HTERT RPE-1 (cell line): ENCODE results near the gene PDE2A.

Experiments
- in situ Hi-C: fragments of 300-500 bp; cut with MboI; formaldehyde crosslinking; loops from 4 replicates; pipeline ENCODE4 v1.14.3; 2020; ENCODE audit warnings: low sequenced_read_pairs

PDE2A gene

GRCh38 chr11:72639502-72640375 lies 34.5 kb downstream of the PDE2A start:
- in situ Hi-C loops: no loop called here

GRCh38 chr11:72637926-72638325 lies 36.3 kb downstream of the PDE2A start:
- in situ Hi-C loops: no loop called here

- in situ Hi-C loops: no loop called here
Measured at GRCh38 chr11:72637198-72637597, 37.0 kb downstream of the PDE2A start.

DNA sequence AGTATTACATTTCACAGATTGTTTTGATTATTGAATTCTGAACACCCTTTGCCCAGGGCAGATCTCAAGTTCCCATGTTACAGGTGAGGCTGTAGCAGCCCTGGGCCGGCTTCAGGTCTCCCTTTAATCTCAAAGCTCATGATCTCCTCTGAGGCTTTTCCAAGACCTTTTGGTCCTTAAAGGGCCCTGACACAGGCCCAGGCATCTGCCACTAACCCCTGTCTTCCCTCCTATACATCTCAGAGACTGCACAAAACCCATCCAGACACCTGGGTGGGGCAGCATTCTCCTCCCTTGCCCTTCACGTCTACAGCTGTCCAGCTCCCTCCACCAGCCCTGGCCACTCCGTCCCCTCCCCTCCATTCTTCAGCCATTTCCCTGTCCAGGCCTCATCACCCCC lies 37.8 kb downstream of the PDE2A start:
- in situ Hi-C loops: no loop called here

DNA sequence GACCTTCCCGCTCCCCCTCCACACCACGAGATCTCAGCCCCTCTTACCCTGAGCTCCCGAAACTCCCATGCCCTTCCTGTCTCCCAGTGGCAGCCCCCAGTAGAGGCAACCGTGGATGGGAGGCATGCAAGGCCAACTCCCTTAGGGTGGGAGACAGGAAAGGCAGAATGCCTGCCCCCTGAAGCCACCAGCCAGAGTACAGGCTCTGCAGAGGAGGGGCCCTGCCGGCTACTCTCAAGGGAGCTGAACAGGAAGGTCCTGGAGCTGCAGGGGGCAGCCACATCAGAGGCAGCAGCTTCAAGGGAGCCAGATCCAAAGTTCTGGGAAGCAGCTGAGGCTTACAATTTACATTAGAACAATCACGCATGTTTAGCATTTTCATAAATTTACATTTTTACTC lies 38.3 kb downstream of the PDE2A start:
- in situ Hi-C loops: no loop called here

DNA sequence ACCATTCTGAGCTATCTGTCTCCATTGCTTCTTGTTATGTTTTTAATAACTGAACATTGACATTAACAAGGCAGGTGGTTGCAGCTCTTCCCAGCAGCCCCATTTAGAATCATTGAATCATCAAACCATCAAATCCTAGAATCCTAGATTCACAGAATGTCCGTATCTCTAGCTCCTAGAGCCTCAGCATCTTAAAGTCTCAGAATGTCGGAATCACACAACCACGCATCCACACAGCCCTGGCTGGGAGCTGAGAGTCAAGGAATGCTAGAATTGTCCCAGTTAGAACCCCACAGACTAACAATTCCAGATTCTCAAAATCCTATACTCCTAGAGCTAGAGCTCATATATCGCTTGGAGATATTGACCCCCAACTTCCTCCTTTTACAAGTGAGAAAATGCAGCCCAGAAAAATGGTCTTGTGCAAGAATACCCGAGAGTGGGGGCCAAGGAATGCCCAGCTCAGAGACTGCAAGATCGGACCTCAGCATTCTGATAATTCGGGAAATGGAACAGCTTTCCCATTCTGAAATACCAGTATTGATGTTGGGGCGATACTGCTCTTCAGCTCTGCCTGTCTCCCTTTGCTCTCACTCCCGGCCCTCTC lies 38.8 kb downstream of the PDE2A start:
- in situ Hi-C loops: no loop called here

- in situ Hi-C loops: no loop called here
Measured at GRCh38 chr11:72634472-72635095, 39.6 kb downstream of the PDE2A start.

DNA sequence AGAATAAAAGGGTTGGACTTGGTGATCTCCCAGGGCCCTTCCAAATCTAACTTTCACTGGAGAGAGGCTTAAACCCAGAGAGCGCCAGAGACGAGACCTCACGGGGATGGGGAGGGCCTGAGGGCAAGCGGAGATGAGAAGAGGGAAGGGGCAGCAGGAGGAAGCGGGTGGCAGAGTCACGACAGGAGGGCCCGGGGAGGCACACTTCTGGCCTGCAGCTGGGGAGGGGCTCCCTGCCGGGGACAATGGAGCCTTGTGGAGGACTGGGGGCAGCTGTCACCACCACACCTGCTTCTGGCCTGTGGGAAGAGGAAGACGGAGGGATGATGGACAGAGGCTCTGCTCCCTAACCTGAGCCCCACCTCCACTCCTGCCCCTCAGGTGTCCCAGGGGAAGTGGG lies 40.2 kb downstream of the PDE2A start:
- in situ Hi-C loops: no loop called here

- in situ Hi-C loops: no loop called here
Measured at GRCh38 chr11:72633068-72633467, 41.2 kb downstream of the PDE2A start.

- in situ Hi-C loops: no loop called here
Measured at GRCh38 chr11:72631806-72632731, 42.2 kb downstream of the PDE2A start.

GRCh38 chr11:72630104-72630852 lies 43.9 kb downstream of the PDE2A start:
- in situ Hi-C loops: no loop called here

DNA sequence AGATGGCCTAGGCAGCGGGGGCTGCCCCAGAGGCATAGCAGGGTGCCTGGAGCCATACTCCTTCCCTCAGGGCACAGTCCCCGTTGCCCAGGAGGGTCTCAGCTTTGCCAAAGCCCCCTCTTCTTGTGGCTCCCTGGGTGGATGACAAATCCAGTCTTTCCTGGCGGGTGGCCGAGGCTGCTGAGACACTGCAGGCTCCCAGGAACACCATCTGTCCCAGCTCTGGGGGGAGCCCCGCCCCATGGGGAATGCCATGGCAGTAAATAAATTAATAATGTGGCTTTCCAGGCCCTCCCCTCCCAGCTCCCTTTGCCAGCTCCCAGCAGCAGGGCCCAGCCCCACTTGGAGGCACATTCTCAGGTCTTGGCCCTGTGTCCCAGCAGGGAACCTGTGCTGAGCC lies 45.0 kb downstream of the PDE2A start:
- in situ Hi-C loops: no loop called here

GRCh38 chr11:72627594-72628281 lies 46.5 kb downstream of the PDE2A start:
- in situ Hi-C loops: no loop called here

- in situ Hi-C loops: no loop called here
Measured at GRCh38 chr11:72626414-72626936, 47.7 kb downstream of the PDE2A start.

- in situ Hi-C loops: no loop called here
Measured at GRCh38 chr11:72625691-72626413, 48.4 kb downstream of the PDE2A start.

- in situ Hi-C loops: no loop called here
Measured at GRCh38 chr11:72624496-72625201, 49.6 kb downstream of the PDE2A start.

GRCh38 chr11:72623052-72623451 lies 51.2 kb downstream of the PDE2A start:
- in situ Hi-C loops: no loop called here

- in situ Hi-C loops: no loop called here
Measured at GRCh38 chr11:72621008-72621610, 53.1 kb downstream of the PDE2A start.
